ENCODE results near the gene SLC33A1.

SLC33A1 gene

GRCh38 chr3:155790272-155790925 lies 63.8 kb downstream of the SLC33A1 start:
- DNase-seq (ENCODE audit: low read depth): no peak

- DNase-seq (ENCODE audit: low read depth): no peak
Measured at GRCh38 chr3:155785662-155786295, 68.4 kb downstream of the SLC33A1 start.

GRCh38 chr3:155782390-155782953 lies 71.8 kb downstream of the SLC33A1 start:
- DNase-seq (ENCODE audit: low read depth): no peak

- DNase-seq (ENCODE audit: low read depth): no peak
Measured at GRCh38 chr3:155780291-155780690, 73.9 kb downstream of the SLC33A1 start.

GRCh38 chr3:155778462-155778861 lies 75.8 kb downstream of the SLC33A1 start:
- no peak for DNase-seq (ENCODE audit: low read depth)

GRCh38 chr3:155772801-155773200 lies 81.4 kb downstream of the SLC33A1 start:
- DNase-seq (ENCODE audit: low read depth): no peak

GRCh38 chr3:155771126-155771525 lies 83.1 kb downstream of the SLC33A1 start:
- DNase-seq (ENCODE audit: low read depth): no peak

All from activated gamma-delta T cell treated with anti-CD3 and anti-CD28 coated beads, Interleukin-2, amount 50 U/mL, for 16 hours (primary cell).